Ishikawa (cell line): ENCODE results near the gene THAP3.

Source experiments
- CEBPB ChIP-seq: IDR thresholded peaks from 2 replicates; pipeline ENCODE4 v1.6.1; 2012
- CREB1 ChIP-seq: IDR thresholded peaks from 2 replicates; pipeline ENCODE4 v1.6.1; 2012; ENCODE audit warnings: low read depth
- EGR1 ChIP-seq: IDR thresholded peaks from 2 replicates; pipeline ENCODE4 v1.6.1; 2012
- EP300 ChIP-seq: IDR thresholded peaks from 2 replicates; pipeline ENCODE4 v1.6.1; 2012; ENCODE audit warnings: borderline replicate concordance
- FOXM1 ChIP-seq: IDR thresholded peaks from 2 replicates; pipeline ENCODE4 v1.6.1; 2012; ENCODE audit warnings: low read depth, borderline replicate concordance
- MAX ChIP-seq: IDR thresholded peaks from 2 replicates; pipeline ENCODE4 v1.6.1; 2012
- NFIC ChIP-seq: IDR thresholded peaks from 2 replicates; pipeline ENCODE4 v1.6.1; 2012
- RAD21 ChIP-seq: IDR thresholded peaks from 2 replicates; pipeline ENCODE4 v1.6.1; 2012; ENCODE audit warnings: low read depth
- REST ChIP-seq: IDR thresholded peaks from 2 replicates; pipeline ENCODE4 v1.6.1; 2012; ENCODE audit warnings: low read depth, mild to moderate bottlenecking
- TAF1 ChIP-seq: IDR thresholded peaks from 2 replicates; pipeline ENCODE4 v1.6.1; 2012; ENCODE audit warnings: low read depth, mild to moderate bottlenecking
- TEAD4 ChIP-seq: IDR thresholded peaks from 2 replicates; pipeline ENCODE4 v1.6.1; 2012
- USF1 ChIP-seq: IDR thresholded peaks from 2 replicates; pipeline ENCODE4 v1.6.1; 2012
- YY1 ChIP-seq: IDR thresholded peaks from 2 replicates; pipeline ENCODE4 v1.6.1; 2012; ENCODE audit warnings: low read depth
- ZBTB7A ChIP-seq: IDR thresholded peaks from 2 replicates; pipeline ENCODE4 v1.6.1; 2012; ENCODE audit warnings: low read depth

GRCh38 chr1:6675941-6676340 is 51.3 kb downstream of the THAP3 start:
- TF ChIP-seq TEAD4 (no peak), YY1 (no peak), EP300 (no peak), RAD21 (no peak), EGR1 (no peak), MAX (no peak), TAF1 (no peak), REST (no peak), CREB1 (no peak), USF1 (no peak), CEBPB (no peak), NFIC (no peak), FOXM1 (no peak), ZBTB7A (no peak)
